PFSK-1 (cell line): ENCODE results near the gene JAKMIP1.

Experiments used
- FOXP2 ChIP-seq: optimal IDR thresholded peaks from 2 replicates; pipeline ENCODE3; 2011; ENCODE audit warnings: borderline replicate concordance, control low read depth, inconsistent platforms; ENCODE audit not compliant: insufficient read depth; ENCODE audit errors: extremely low read length, extremely low read depth
- POLR2AphosphoS5 ChIP-seq: IDR thresholded peaks from 2 replicates; pipeline ENCODE4 v1.6.1; 2012; ENCODE audit warnings: low read depth, mild to moderate bottlenecking, control low read depth, low read length, moderate library complexity
- REST ChIP-seq, 2 experiments: IDR thresholded peaks; 2 replicates each; pipeline versions ENCODE4 v1.6.1 to v1.8.0; 2011 to 2012; ENCODE audit warnings: low read depth in 2 of 2, low read length in 2 of 2, control low read depth in 1 of 2, inconsistent platforms in 1 of 2, mild to moderate bottlenecking in 1 of 2, moderate library complexity in 1 of 2; ENCODE audit not compliant: insufficient read depth in 1 of 2
- SIN3A ChIP-seq: IDR thresholded peaks from 2 replicates; pipeline ENCODE4 v1.6.1; 2012; ENCODE audit warnings: mild to moderate bottlenecking, low read length, moderate library complexity, borderline replicate concordance; ENCODE audit not compliant: insufficient read depth
- TAF1 ChIP-seq: IDR thresholded peaks from 2 replicates; pipeline ENCODE4 v1.6.1; 2012; ENCODE audit warnings: low read length, control low read depth, borderline replicate concordance; ENCODE audit not compliant: insufficient read depth

GRCh38 chr4:6233929-6234328, 33.6 kb upstream of the JAKMIP1 start:
- TF ChIP-seq POLR2AphosphoS5 (no peak), TAF1 (no peak), SIN3A (no peak), REST (IDR thresholded peaks at IDR 0.05; ENCODE audit: insufficient read depth in 1 of 2, low read depth in 2 of 2, low read length in 2 of 2) (no peak), FOXP2 (no peak)
